ENCODE data around the gene RDH5.

The RDH5 gene

GRCh38 chr12:55729819-55730818, 9.9 kb downstream of the RDH5 start:
- DNase-seq = no peak

GRCh38 chr12:55732288-55732687, 12.1 kb downstream of the RDH5 start:
- no peak for DNase-seq

- DNase-seq = no peak
Measured at GRCh38 chr12:55733021-55733555, 12.9 kb downstream of the RDH5 start.

- no peak for DNase-seq
Measured at GRCh38 chr12:55733858-55734257, 13.7 kb downstream of the RDH5 start.

GRCh38 chr12:55734595-55734994, 14.4 kb downstream of the RDH5 start:
- DNase-seq = no peak

GRCh38 chr12:55736076-55736475, 15.9 kb downstream of the RDH5 start:
- DNase-seq = no peak

GRCh38 chr12:55736780-55737580, 16.8 kb downstream of the RDH5 start:
- DNase-seq = peak; percentile 56

GRCh38 chr12:55737581-55738122, 17.5 kb downstream of the RDH5 start:
- no peak for DNase-seq

- DNase-seq = peak; percentile 85
Measured at GRCh38 chr12:55738123-55739024, 18.2 kb downstream of the RDH5 start.

- DNase-seq = no peak
Measured at GRCh38 chr12:55739025-55739378, 18.8 kb downstream of the RDH5 start.

- no peak for DNase-seq
Measured at GRCh38 chr12:55741931-55742680, 21.9 kb downstream of the RDH5 start.

GRCh38 chr12:55742719-55743405, 22.7 kb downstream of the RDH5 start, which contains the start of gene GDF11:
Gene GDF11 (plus strand): TSS chr12:55743122. CDS start chr12:55743317, 195 bp downstream.
- DNase-seq = peak; percentile 78

GRCh38 chr12:55743406-55744339, 23.5 kb downstream of the RDH5 start:
- no peak for DNase-seq

- DNase-seq = no peak
Measured at GRCh38 chr12:55744340-55745030, 24.3 kb downstream of the RDH5 start.

- peak; percentile 79 for DNase-seq
Measured at GRCh38 chr12:55745361-55746173, 25.4 kb downstream of the RDH5 start.

GRCh38 chr12:55746174-55746912, 26.1 kb downstream of the RDH5 start:
- no peak for DNase-seq

GRCh38 chr12:55746913-55747231, 26.7 kb downstream of the RDH5 start:
- DNase-seq = no peak

Data from NCI-H2107 (cell line).